ENCODE data around the gene SAMD4A.

Gene SAMD4A

GRCh38 chr14:54708982-54709381 lies 142.1 kb downstream of the SAMD4A start:
- no peak for DNase-seq

DNA sequence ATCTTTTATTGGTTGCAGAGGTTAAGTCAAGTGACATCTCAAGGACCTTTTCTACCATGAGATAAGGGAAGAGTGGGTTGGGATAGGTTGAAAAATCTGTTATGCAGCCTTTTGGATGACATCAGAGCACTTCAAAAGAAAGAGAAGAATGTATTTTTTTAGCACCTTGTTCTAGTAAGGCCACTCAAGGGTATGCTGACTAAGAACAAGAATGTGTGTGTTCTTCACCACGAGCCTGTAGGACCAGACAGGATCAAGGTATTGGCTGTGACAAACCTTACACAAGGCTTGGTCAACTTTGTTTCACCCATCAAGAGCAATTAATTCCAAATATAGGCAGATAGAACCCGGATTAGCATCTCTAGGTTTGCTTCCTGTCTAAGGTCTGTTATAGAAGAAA lies 142.5 kb downstream of the SAMD4A start:
- DNase-seq = no peak

- no peak for DNase-seq
These were observed 142.9 kb downstream of the SAMD4A start for GRCh38 chr14:54709867-54710266.

GRCh38 chr14:54711312-54711711 lies 144.4 kb downstream of the SAMD4A start:
- no peak for DNase-seq

DNA sequence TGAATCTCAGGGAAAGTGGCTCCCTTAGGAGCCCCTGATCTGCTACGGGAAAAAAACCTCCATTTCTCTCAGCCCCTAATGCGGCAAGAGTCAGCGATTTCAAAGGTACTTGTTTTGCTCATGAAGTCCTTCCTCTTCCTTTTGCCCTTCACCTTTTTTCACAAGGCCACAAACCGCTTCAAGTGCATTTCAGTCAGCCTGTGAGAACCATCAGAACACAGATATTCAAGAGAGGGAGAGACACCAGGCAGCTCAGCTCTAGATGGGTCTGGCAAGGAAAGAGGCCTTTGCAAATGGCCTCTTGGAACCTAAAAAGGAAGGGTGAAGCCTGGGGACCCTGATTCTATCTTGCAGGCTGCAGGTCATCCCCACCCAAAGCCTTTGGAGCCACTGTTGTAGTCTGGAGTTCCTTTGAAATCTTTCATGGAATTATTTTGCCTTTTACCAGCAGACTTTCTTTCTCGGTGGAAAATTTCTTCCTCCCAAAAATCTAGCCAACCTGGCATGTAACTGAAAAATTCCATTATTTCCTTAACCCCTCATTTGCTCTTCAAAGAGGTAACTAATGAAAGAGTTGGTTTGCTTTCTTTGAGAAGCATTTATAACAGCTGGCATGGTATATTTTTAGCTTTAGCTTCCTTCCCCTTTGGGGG lies 145.0 kb downstream of the SAMD4A start:
- DNase-seq = no peak

DNA sequence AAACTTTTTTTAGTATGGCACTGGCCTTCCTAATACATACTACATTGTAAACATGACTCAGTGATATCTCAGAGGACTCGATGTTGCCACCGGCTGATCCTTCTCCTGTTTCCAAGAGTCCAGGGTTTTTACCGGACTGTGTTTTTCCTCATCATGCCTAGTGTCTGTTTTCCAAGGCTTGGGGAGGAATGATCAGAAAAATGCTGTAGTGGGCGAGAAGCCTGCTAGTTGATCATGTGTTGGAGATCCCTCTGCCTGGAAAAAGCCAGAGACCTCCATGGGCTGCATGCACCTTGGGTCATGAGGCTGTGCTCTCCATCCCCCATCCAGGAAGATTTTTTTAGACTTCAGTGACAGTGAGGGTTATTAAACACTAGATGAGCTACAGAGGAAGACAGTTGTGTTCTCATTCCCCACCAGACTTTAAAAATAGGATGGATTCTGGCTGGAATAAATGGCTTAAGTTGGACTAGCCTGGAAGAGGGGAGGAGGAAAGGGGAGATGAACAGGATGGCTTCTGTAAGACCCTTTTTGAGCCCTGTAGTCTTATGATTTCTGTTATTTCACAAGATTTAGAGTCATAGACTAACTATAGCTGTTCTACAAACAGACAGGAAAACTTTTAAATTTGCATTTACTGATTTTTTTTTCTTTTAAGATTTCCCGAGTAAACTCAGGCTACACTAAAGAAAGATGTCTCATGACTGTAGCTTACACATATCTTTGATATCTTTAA lies 145.7 kb downstream of the SAMD4A start:
- DNase-seq = no peak

- no peak for DNase-seq
These were observed 146.5 kb downstream of the SAMD4A start for GRCh38 chr14:54713379-54713778.

DNA sequence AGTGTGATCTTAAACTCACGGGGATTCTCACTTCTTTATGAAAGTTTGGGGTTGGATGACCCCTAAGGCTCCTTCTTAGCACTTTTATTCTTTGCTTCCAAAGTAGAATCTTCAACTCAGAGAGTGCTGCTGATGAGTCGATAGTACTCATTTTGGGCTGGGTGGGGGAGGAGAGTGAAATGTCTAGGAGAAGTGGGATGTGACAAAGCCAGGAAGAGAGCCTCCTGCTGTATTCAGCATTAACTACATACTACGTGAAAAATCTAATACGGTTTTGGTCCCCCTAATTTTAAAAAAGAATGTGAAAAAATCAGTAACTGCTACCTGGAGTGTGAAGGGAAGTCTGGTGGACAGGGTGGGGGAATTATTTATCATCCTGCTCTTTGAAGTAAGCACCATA lies 148.3 kb downstream of the SAMD4A start:
- DNase-seq = no peak

DNA sequence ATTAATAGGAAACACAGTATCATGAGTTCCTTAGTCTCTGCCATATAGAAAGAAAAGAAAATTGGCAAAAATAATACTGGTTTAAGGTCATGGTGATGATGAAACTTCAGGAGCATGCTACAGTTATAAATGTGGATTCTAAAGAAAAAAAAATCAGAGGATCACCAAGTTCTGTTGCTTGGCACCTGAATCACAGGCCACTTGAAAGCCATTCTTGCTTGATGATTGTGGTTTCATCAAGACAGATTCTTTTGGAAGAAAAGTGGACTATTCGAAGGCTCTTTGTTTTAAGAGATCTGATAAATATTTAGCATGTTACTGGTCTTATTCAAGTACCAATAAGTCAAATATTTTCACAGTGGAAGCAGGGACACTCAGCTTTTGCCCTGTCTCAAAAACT lies 148.9 kb downstream of the SAMD4A start:
- no peak for DNase-seq

DNA sequence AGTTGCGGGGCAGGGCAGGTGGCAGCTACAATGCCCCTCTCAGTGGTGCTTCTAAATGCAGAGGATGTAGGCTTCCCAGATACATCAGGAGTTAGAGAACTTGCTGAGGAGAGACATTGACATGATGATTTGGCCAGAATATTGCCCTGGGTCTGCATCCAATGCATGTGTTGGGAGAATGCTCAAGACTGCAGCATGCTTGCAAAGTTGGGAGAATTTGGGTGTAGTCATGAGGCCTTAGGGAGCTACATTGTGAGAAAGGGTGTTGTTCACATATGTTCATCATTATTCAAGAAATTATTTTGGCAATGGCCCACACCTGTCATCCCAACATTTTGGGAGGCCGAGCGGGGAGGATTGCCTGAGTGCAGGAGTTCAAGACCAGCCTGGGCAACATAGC lies 149.9 kb downstream of the SAMD4A start:
- DNase-seq = no peak

DNA sequence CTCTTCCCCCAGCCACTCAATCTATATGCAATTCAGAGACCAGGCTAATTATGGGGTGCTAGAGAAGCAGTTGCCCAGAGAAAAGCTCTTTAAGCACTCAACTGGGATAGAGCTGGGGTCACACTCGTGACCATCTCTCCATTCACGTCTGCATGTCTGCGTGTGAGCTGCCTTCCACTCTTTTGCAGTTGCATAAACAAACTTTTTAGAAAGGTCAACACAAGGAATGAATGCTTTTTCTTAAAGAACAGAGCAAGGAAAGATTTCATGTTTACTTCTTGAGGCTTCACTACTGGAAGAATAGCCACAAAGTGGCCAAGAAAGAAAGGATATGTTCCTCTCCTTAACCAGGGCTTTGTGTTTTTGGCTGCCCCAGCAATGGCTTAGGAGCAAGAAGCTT lies 151.1 kb downstream of the SAMD4A start:
- DNase-seq = no peak

DNA sequence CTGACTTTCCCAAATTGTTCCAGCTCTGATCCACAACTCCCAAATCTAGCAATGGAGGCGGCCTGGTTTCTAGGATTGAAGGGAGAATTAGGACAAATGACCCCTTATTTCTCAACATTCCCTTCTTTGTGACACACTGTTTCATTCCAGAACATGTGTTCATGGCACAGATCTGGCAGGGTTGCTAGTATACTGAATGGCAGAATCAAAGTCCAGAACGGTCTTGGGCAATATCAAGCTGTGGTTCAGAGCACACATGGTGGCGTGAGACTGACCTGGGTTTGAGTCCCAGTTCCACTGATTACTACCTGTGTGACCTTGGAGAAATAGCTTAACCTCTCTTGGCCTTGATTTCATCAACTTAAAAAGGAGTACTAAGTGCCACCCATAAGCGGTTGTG lies 152.5 kb downstream of the SAMD4A start:
- no peak for DNase-seq

DNA sequence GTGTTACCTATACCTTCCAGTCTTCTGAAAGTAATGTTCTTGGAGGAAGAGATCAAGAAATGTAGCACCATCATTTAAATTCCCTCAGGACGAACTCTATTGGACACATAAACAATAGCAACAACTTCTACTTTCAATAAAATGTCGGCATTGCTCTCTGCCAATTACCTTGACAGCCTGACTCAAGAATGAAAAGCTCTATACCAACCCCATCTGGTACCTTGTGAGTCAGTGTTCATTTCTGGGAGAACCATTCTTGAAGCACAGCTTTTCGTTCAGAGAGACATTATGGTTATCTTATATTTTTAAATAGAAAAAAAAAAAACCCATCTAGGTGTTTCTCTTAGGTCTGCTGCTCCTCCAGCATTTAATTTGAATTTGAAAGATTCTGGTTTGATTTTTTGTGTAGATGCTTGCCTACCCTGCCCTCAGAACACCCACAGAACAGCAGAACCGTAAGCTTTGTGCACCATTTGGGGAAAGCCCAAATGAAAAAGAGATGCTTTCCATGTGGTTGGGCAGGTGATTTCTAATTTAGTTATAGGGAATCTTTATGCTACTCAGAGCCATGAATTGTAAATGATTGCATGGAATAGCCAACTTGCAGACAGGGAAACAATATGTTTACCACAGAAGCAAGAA lies 156.0 kb downstream of the SAMD4A start:
- DNase-seq = peak; percentile 3

GRCh38 chr14:54724123-54724522 lies 157.2 kb downstream of the SAMD4A start:
- DNase-seq = no peak

- DNase-seq = no peak
These were observed 157.9 kb downstream of the SAMD4A start for GRCh38 chr14:54724676-54725325.

GRCh38 chr14:54725998-54726397 lies 159.1 kb downstream of the SAMD4A start:
- no peak for DNase-seq

DNA sequence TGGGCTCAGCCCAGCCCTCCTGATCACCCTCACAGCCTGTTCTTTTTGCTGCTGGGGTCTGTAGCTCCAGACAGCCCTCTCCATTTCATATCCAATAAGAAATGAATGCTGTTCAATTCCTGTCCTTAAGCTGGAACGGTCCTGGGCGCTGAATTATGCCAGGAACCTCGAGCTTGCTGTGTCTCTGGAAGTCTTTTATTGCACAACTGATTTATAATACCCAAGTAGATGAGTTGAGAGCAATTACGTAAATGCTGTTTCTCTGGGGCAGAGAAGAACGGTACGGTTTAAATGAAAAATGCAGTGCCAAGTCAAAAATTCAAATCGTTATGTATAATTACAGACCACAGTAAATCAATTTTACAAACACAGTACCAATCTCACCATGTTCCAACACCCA lies 161.0 kb downstream of the SAMD4A start:
- peak; percentile 24 for DNase-seq

GRCh38 chr14:54728700-54729527 lies 162.0 kb downstream of the SAMD4A start:
- DNase-seq = no peak

GRCh38 chr14:54730156-54730961 lies 163.4 kb downstream of the SAMD4A start:
- no peak for DNase-seq

- no peak for DNase-seq
These were observed 168.0 kb downstream of the SAMD4A start for GRCh38 chr14:54734966-54735365.

DNA sequence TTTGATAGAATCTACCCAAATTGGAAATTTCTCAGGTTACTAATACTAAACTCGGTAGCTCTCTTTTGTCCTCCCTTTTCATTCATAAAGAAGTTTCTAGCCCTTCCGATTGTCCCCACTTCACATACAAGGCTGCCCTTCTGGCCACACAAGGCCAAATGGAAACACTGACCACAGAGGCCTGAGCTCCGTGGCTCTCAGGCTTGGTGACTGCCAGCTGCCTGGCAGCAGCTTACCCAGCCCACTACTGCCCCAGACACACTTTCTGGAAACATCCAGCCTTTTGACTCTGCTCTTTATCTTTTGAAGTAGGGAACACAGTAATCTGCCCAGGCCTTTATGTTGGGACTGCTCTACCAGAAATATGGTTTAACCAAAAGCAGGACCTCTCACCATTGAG lies 168.5 kb downstream of the SAMD4A start:
- no peak for DNase-seq

GRCh38 chr14:54737132-54737711 lies 170.3 kb downstream of the SAMD4A start:
- no peak for DNase-seq

Measured in NCI-H1105 treated with DMSO at 0.1 percent for 48 hours (cell line).